ENCODE results near the gene TBC1D23. TPM values are rescaled to one million over a fixed set of nuclear protein-coding genes. Genes with fewer than 3 reads are reported as not detected.

TBC1D23 gene
- total RNA-seq, 1 experiment from 2014 or later: 45.2 TPM

GRCh38 chr3:100246999-100247398 lies 13.8 kb upstream of the TBC1D23 start:
- H3K9me3 Mint-ChIP-seq (ENCODE audit: unreplicated experiment): no peaks in the 10 kb centered on the region
- intact Hi-C loops (cut with micrococcal nuclease; ENCODE audit: unreplicated experiment): no loop called here
- no peak overlapping the region for H3K4me3 Mint-ChIP-seq (ENCODE audit: unreplicated experiment)
- H3K36me3 Mint-ChIP-seq (ENCODE audit: insufficient read depth, unreplicated experiment): no peaks in the 10 kb centered on the region
- H3K4me1 Mint-ChIP-seq (ENCODE audit: low read depth, unreplicated experiment): no peaks in the 10 kb centered on the region
- BruUV-seq (replicated peaks): no TSS peak
- Histone ChIP-seq H3K9me3 (0 out of 2 replicates have a peak, but pooled peaks cover 4% of the 10 kb centered on the region), H3K4me3 (ENCODE audit: low read depth, low read length) (no peak overlapping the region), H3K36me3 (ENCODE audit: control insufficient read depth, insufficient read depth, low read length) (no peaks in the 10 kb centered on the region), H3K4me1 (no peaks in the 10 kb centered on the region), H3K27me3 (replicated peaks; ENCODE audit: control insufficient read depth, insufficient read depth, low read length) (no peaks in the 10 kb centered on the region)
- no peaks in the 10 kb centered on the region for H3K27me3 Mint-ChIP-seq (ENCODE audit: insufficient read depth, unreplicated experiment)
- no peak overlapping the region for H3K27ac Mint-ChIP-seq (ENCODE audit: unreplicated experiment)
- TF ChIP-seq CTCF (IDR thresholded peaks at IDR 0.05; ENCODE audit: insufficient read depth in 1 of 2, low read depth in 1 of 2, low read length in 1 of 2, severe bottlenecking in 1 of 2, unreplicated experiment in 1 of 2): no peak
- ChIA-PET CTCF (no interaction called here), POLR2A (no interaction called here)
- no peak for DNase-seq

DNA sequence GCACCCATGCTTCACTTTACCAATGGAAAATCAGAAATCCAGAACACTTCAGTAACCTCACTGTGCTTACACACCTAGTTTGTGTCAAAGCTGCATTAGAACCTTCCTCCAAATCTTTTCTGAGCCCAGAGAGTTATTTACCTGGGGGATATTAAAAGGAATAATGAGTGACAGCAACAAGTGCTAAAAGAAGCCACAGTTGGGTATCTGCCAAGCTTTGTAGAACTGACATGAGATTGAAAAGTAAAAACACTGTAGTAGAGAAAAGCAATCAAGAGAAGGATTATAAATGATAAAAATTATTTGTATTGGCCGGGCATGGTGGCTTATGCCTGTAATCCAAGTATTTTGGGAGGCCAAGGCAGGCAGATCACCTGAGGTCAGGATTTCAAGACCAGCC lies 8.8 kb upstream of the TBC1D23 start:
- intact Hi-C loops (cut with micrococcal nuclease; ENCODE audit: unreplicated experiment): loop anchor here (5.0 kb wide), 1 partner anchor 330 kb away; no protein-coding TSS in a partner anchor

DNA sequence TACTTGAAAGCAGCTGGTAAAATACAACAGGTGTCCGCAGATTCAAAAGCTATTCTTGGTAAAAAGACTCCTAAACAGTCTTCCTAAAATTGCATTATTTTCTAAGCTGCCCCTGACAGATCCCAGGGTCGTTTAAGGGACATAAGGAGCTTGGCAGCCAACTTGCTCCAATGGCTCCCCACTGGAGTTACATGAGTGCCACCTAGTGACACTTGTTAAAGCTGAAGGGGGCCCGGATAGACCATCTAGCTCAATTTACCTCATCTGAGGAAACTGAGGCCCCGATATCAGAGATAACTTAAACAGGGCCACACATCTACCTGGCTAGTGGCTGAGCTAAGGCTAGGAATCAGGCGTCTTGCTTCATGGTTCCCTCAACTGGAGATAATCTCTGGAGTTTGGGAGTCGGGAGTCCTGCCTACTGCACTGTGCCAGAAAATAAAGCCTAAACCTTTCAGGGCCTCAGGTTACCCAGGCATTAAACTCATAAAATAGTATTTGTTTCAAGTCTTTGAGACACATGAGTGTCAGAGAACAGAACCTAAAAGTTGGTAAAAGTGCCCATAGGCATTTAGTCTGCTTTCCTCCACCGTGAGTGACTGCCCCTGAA lies 6.5 kb upstream of the TBC1D23 start:
- intact Hi-C loops (cut with micrococcal nuclease; ENCODE audit: unreplicated experiment): loop anchor here (1.0 to 5.0 kb wide), 5 partner anchors 177 to 422 kb away; no protein-coding TSS in a partner anchor
- Mint-ChIP-seq H3K27me3 (ENCODE audit: insufficient read depth, unreplicated experiment) (no peaks in the 10 kb centered on the region), H3K4me3 (ENCODE audit: unreplicated experiment) (no peak overlapping the region), H3K36me3 (ENCODE audit: insufficient read depth, unreplicated experiment) (no peaks in the 10 kb centered on the region), H3K4me1 (ENCODE audit: low read depth, unreplicated experiment) (peaks cover 13% of the 10 kb centered on the region), H3K27ac (ENCODE audit: unreplicated experiment) (no peak overlapping the region), H3K9me3 (ENCODE audit: unreplicated experiment) (no peaks in the 10 kb centered on the region)
- Histone ChIP-seq H3K9me3 (0 out of 2 replicates have a peak, but pooled peaks cover 5% of the 10 kb centered on the region), H3K4me1 (peaks cover 11% of the 10 kb centered on the region), H3K27me3 (replicated peaks; ENCODE audit: control insufficient read depth, insufficient read depth, low read length) (no peaks in the 10 kb centered on the region), H3K36me3 (ENCODE audit: control insufficient read depth, insufficient read depth, low read length) (no peaks in the 10 kb centered on the region), H3K4me3 (ENCODE audit: low read depth, low read length) (no peak overlapping the region)
- TF ChIP-seq CTCF (IDR thresholded peaks at IDR 0.05; ENCODE audit: insufficient read depth in 1 of 2, low read depth in 1 of 2, low read length in 1 of 2, severe bottlenecking in 1 of 2, unreplicated experiment in 1 of 2): peak; percentile 64 to 71
- ChIA-PET POLR2A (interaction anchor here (0.5 to 1.0 kb wide), 6 partner anchors 80 to 426 kb away, joined by 3 to 5 read pairs (median 4); partner anchors contain the start of gene NIT2), CTCF (interaction anchor here (0.6 to 1.1 kb wide), 32 partner anchors 69 to 466 kb away, joined by 3 to 45 read pairs (median 4); partner anchors contain the start of gene CMSS1)
- peak; percentile 62 to 68 for DNase-seq
- BruUV-seq (replicated peaks): no TSS peak

More for the DNA sequence above, 8.8 kb upstream of the TBC1D23 start:
- POLR2A ChIA-PET: no interaction called here
- CTCF ChIA-PET: no interaction called here
- no peaks in the 10 kb centered on the region for H3K9me3 Mint-ChIP-seq (ENCODE audit: unreplicated experiment)
- no peaks in the 10 kb centered on the region for H3K36me3 ChIP-seq (ENCODE audit: control insufficient read depth, insufficient read depth, low read length)
- no peak overlapping the region for H3K4me3 Mint-ChIP-seq (ENCODE audit: unreplicated experiment)
- H3K4me1 ChIP-seq: peaks cover 9% of the 10 kb centered on the region
- H3K27me3 ChIP-seq (replicated peaks; ENCODE audit: control insufficient read depth, insufficient read depth, low read length): no peaks in the 10 kb centered on the region
- no peak overlapping the region for H3K4me3 ChIP-seq (ENCODE audit: low read depth, low read length)
- H3K9me3 ChIP-seq: 0 out of 2 replicates have a peak, but pooled peaks cover 5% of the 10 kb centered on the region
- DNase-seq: no peak
- no peak for TF ChIP-seq CTCF (IDR thresholded peaks at IDR 0.05; ENCODE audit: insufficient read depth in 1 of 2, low read depth in 1 of 2, low read length in 1 of 2, severe bottlenecking in 1 of 2, unreplicated experiment in 1 of 2)
- BruUV-seq (replicated peaks): no TSS peak
- H3K4me1 Mint-ChIP-seq (ENCODE audit: low read depth, unreplicated experiment): peaks cover 13% of the 10 kb centered on the region
- no peak overlapping the region for H3K27ac Mint-ChIP-seq (ENCODE audit: unreplicated experiment)
- H3K36me3 Mint-ChIP-seq (ENCODE audit: insufficient read depth, unreplicated experiment): no peaks in the 10 kb centered on the region
- no peaks in the 10 kb centered on the region for H3K27me3 Mint-ChIP-seq (ENCODE audit: insufficient read depth, unreplicated experiment)
